Neuronal stem cell (in vitro differentiated cells): ENCODE results near the gene MAP3K14.

Experiments
- DNase-seq: peaks from one replicate; pipeline ENCODE4 v3.0.0-alpha.2; 2013; ENCODE audit warnings: low spot score
- H2AFZ ChIP-seq: one replicate; pipeline ENCODE4 v1.6.1; 2013; ENCODE audit warnings: mild to moderate bottlenecking, low read length, inconsistent platforms
- H2AK5ac ChIP-seq: 2 replicates; pipeline ENCODE4 v1.6.1; 2013; ENCODE audit warnings: low read depth, mild to moderate bottlenecking, inconsistent platforms, low read length, moderate library complexity, mixed read lengths
- H2BK120ac ChIP-seq: 2 replicates; pipeline ENCODE4 v1.6.1; 2013; ENCODE audit warnings: low read depth, mild to moderate bottlenecking, inconsistent platforms, low read length, moderate library complexity, mixed read lengths
- H2BK12ac ChIP-seq: one replicate; pipeline ENCODE4 v1.6.1; 2013; ENCODE audit warnings: low read length, inconsistent platforms
- H2BK15ac ChIP-seq: 2 replicates; pipeline ENCODE4 v1.6.1; 2013; ENCODE audit warnings: mild to moderate bottlenecking, low read length, inconsistent platforms, mixed read lengths
- H2BK5ac ChIP-seq: one replicate; pipeline ENCODE4 v1.6.1; 2013; ENCODE audit warnings: inconsistent platforms, mild to moderate bottlenecking, low read length, moderate library complexity
- H3K14ac ChIP-seq: one replicate; pipeline ENCODE4 v1.6.1; 2013; ENCODE audit warnings: low read length, inconsistent platforms
- H3K18ac ChIP-seq: 2 replicates; pipeline ENCODE4 v1.6.1; 2013; ENCODE audit warnings: low read length, inconsistent platforms
- H3K23ac ChIP-seq: 2 replicates; pipeline ENCODE4 v1.6.1; 2013; ENCODE audit warnings: low read depth, mild to moderate bottlenecking, mixed read lengths, low read length, inconsistent platforms; ENCODE audit not compliant: poor library complexity
- H3K27ac ChIP-seq: replicated peaks from 3 replicates; pipeline ENCODE4 v1.5.1; 2013; ENCODE audit warnings: low read length, inconsistent platforms
- H3K27me3 ChIP-seq, 3 experiments: 2 replicates each; pipeline ENCODE4 v1.6.1; 2013; ENCODE audit warnings: low read length in 3 of 3, mild to moderate bottlenecking in 2 of 3, inconsistent platforms in 1 of 3, low read depth in 1 of 3, mixed read lengths in 1 of 3, moderate library complexity in 1 of 3; ENCODE audit not compliant: control insufficient read depth in 3 of 3, insufficient read depth in 3 of 3
- H3K36me3 ChIP-seq, 2 donors: replicated peaks in 1 of 2; 2 replicates each; pipeline ENCODE4 v1.6.1; 2013; ENCODE audit warnings: low read length in 2 of 2; ENCODE audit not compliant: control insufficient read depth in 2 of 2, insufficient read depth in 2 of 2
- H3K4ac ChIP-seq: 2 replicates; pipeline ENCODE4 v1.6.1; 2013; ENCODE audit warnings: inconsistent platforms, mild to moderate bottlenecking, low read length, moderate library complexity
- H3K4me1 ChIP-seq, 2 donors: 1 replicate in 1 of 2; 2 replicates in 1 of 2; pipeline ENCODE4 v1.6.1; 2013; ENCODE audit warnings: low read length in 2 of 2, low read depth in 1 of 2; ENCODE audit not compliant: control insufficient read depth in 2 of 2, insufficient read depth in 1 of 2
- H3K4me2 ChIP-seq: one replicate; pipeline ENCODE4 v1.6.1; 2013; ENCODE audit warnings: mild to moderate bottlenecking, low read length, inconsistent platforms; ENCODE audit not compliant: insufficient read depth, poor library complexity, severe bottlenecking
- H3K4me3 ChIP-seq, 2 donors: 2 replicates each; pipeline ENCODE4 v1.5.1; 2013; ENCODE audit warnings: low read length in 2 of 2, mild to moderate bottlenecking in 2 of 2, inconsistent platforms in 1 of 2, moderate library complexity in 1 of 2
- H3K79me1 ChIP-seq: one replicate; pipeline ENCODE4 v1.6.1; 2013; ENCODE audit warnings: low read depth, mild to moderate bottlenecking, inconsistent platforms, low read length, moderate library complexity
- H3K9ac ChIP-seq: one replicate; pipeline ENCODE4 v1.6.1; 2013; ENCODE audit warnings: mild to moderate bottlenecking, low read depth, low read length, inconsistent platforms; ENCODE audit not compliant: poor library complexity
- H3K9me3 ChIP-seq, 2 donors: replicated peaks in 1 of 2; 2 replicates each; pipeline versions ENCODE3 to v1.6.1; 2013; ENCODE audit warnings: low read length in 2 of 2, mild to moderate bottlenecking in 2 of 2, inconsistent platforms in 1 of 2, low read depth in 1 of 2, mixed read lengths in 1 of 2, moderate library complexity in 1 of 2; ENCODE audit not compliant: control insufficient read depth in 2 of 2, insufficient read depth in 1 of 2
- H4K8ac ChIP-seq: one replicate; pipeline ENCODE4 v1.6.1; 2013; ENCODE audit warnings: low read depth, mild to moderate bottlenecking, inconsistent platforms, low read length, moderate library complexity
- H4K91ac ChIP-seq: one replicate; pipeline ENCODE4 v1.6.1; 2013; ENCODE audit warnings: low read length, low read depth, mild to moderate bottlenecking, inconsistent platforms; ENCODE audit not compliant: poor library complexity
- WGBS, 2 donors: extraction: QIAGEN DNeasy Blood & Tissue Kit; methylation state at CpG; one replicate each; pipeline ENCODE4 v1.1.7; 2013; ENCODE audit warnings: missing lambda C conversion rate in 2 of 2, mixed read lengths in 1 of 2; ENCODE audit not compliant: insufficient read length in 2 of 2, insufficient replicate concordance in 1 of 2; ENCODE audit errors: extremely low coverage in 2 of 2; 5-methylcytosine and 5-hydroxymethylcytosine counted together

MAP3K14 gene

DNA sequence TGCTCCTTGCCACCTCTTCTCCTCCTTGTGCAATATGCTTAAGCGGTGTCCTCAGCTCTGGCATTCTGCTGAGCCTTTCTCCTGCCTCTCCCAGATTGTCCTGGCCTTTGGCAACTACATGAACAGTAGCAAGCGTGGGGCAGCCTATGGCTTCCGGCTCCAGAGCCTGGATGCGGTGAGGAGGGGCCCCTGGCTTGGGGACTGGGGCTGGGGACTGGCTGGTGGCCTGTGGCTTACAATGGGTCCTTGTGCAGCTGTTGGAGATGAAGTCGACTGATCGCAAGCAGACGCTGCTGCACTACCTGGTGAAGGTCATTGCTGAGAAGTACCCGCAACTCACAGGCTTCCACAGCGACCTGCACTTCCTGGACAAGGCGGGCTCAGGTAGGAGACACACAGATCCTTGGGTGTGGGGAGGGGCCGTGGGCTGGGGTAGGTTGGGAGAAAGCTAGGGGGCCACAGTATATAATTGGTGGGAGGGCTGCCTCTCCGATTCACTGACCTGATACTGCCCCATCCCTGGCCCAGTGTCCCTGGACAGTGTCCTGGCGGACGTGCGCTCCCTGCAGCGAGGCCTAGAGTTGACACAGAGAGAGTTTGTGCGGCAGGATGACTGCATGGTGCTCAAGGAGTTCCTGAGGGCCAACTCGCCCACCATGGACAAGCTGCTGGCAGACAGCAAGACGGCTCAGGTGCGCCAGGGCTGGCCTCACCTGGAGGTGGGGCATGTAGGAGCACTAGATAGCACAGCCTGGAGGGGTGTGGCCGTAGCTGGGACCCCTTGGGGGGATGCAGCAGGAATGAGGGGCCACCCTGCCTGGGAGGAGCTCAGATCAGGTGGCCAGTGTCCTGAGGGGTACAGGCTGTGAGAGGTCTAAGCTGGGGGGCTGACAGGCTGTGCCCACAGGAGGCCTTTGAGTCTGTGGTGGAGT lies 71.8 kb downstream of the MAP3K14 start:
- WGBS, 2 donors, result no CpG with 5 or more reads among the region's 21 CpGs
- peak overlapping the region; percentile 35 for H3K9ac ChIP-seq

DNA sequence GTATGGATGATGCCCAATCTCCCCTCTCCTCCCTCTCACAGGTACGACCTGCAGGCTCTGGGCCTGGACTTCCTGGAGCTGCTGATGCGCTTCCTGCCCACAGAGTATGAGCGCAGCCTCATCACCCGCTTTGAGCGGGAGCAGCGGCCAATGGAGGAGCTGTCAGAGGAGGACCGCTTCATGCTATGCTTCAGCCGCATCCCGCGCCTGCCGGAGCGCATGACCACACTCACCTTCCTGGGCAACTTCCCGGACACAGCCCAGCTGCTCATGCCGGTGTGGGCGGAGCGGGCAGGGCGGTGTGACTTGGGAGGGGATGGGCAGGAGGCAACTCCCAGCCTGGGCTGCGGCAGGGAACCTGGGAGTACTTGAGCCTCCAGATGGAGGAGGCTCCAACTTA lies 73.1 kb downstream of the MAP3K14 start:
- Histone ChIP-seq H3K9ac (peak overlapping the region; percentile 16), H3K4ac (no peak overlapping the region), H2BK5ac (no peak overlapping the region), H3K4me2 (no peak overlapping the region), H3K36me3 (no peaks in the 10 kb centered on the region), H3K79me1 (peaks cover 7% of the 10 kb centered on the region), H3K14ac (no peak overlapping the region), H3K23ac (no peak overlapping the region), H3K4me1 (peaks cover 5 to 21% of the 10 kb centered on the region in 2 donors), H2BK12ac (peak overlapping the region; percentile 63), H3K4me3 (no peak overlapping the region), H3K9me3 (no peaks in the 10 kb centered on the region), H2BK120ac (no peak overlapping the region), H3K18ac (no peak overlapping the region), H4K91ac (no peak overlapping the region), H4K8ac (no peak overlapping the region), H2BK15ac (peak overlapping the region; percentile 51), H2AFZ (no peak overlapping the region), H2AK5ac (peak overlapping the region; percentile 89), H3K27me3 (peaks cover 0 to 84% (median 10%) of the 10 kb centered on the region in 3 experiments), H3K27ac (no peak overlapping the region)
- no CpG with 5 or more reads among the region's 18 CpGs for WGBS, 2 donors
- DNase-seq, result no peak

More for the DNA sequence above, 71.8 kb downstream of the MAP3K14 start:
- H2BK12ac ChIP-seq, result no peak overlapping the region
- no peak overlapping the region for H4K8ac ChIP-seq
- no peak overlapping the region for H3K27ac ChIP-seq
- H2BK5ac ChIP-seq, result no peak overlapping the region
- H3K27me3 ChIP-seq, result peaks cover 0 to 75% (median 5%) of the 10 kb centered on the region in 3 experiments
- no peak for DNase-seq
- H2AK5ac ChIP-seq, result peak overlapping the region; percentile 83
- H3K4ac ChIP-seq, result no peak overlapping the region
- no peak overlapping the region for H2BK120ac ChIP-seq
- H3K9me3 ChIP-seq, result no peaks in the 10 kb centered on the region
- H3K79me1 ChIP-seq, result peaks cover 8% of the 10 kb centered on the region
- H3K36me3 ChIP-seq, result no peaks in the 10 kb centered on the region
- H3K18ac ChIP-seq, result no peak overlapping the region
- no peak overlapping the region for H3K4me3 ChIP-seq
- H3K4me2 ChIP-seq, result no peak overlapping the region
- no peak overlapping the region for H4K91ac ChIP-seq
- H3K4me1 ChIP-seq, result peaks cover 5 to 22% of the 10 kb centered on the region in 2 donors
- no peak overlapping the region for H2BK15ac ChIP-seq
- H3K23ac ChIP-seq, result peak overlapping the region; percentile 61
- H2AFZ ChIP-seq, result no peak overlapping the region
- H3K14ac ChIP-seq, result peak overlapping the region; percentile 89

- WGBS, 2 donors, result no CpG with 5 or more reads among the region's 18 CpGs
- no peak overlapping the region for H2BK120ac ChIP-seq
- peak overlapping the region in 1 of 2 donors; percentile 62 for H3K4me3 ChIP-seq
- H3K9me3 ChIP-seq, result no peaks in the 10 kb centered on the region
- H2AK5ac ChIP-seq, result peak overlapping the region; percentile 0
- H3K9ac ChIP-seq, result no peak overlapping the region
- no peak overlapping the region for H2AFZ ChIP-seq
- peaks cover 0 to 92% (median 10%) of the 10 kb centered on the region in 3 experiments for H3K27me3 ChIP-seq
- peak overlapping the region; percentile 68 for H2BK15ac ChIP-seq
- no peak overlapping the region for H4K91ac ChIP-seq
- H2BK5ac ChIP-seq, result no peak overlapping the region
- no peak overlapping the region for H2BK12ac ChIP-seq
- DNase-seq, result no peak
- H3K79me1 ChIP-seq, result peaks cover 2% of the 10 kb centered on the region
- H3K14ac ChIP-seq, result no peak overlapping the region
- no peaks in the 10 kb centered on the region for H3K36me3 ChIP-seq
- peak overlapping the region; percentile 99 for H3K4me2 ChIP-seq
- no peak overlapping the region for H3K27ac ChIP-seq
- peak overlapping the region; percentile 78 for H4K8ac ChIP-seq
- H3K18ac ChIP-seq, result peak overlapping the region; percentile 53
- no peak overlapping the region for H3K4ac ChIP-seq
- H3K23ac ChIP-seq, result peak overlapping the region; percentile 39
- peaks cover 5 to 17% of the 10 kb centered on the region in 2 donors for H3K4me1 ChIP-seq
Observed at GRCh38 chr17:45242029-45242414, 74.8 kb downstream of the MAP3K14 start.

DNA sequence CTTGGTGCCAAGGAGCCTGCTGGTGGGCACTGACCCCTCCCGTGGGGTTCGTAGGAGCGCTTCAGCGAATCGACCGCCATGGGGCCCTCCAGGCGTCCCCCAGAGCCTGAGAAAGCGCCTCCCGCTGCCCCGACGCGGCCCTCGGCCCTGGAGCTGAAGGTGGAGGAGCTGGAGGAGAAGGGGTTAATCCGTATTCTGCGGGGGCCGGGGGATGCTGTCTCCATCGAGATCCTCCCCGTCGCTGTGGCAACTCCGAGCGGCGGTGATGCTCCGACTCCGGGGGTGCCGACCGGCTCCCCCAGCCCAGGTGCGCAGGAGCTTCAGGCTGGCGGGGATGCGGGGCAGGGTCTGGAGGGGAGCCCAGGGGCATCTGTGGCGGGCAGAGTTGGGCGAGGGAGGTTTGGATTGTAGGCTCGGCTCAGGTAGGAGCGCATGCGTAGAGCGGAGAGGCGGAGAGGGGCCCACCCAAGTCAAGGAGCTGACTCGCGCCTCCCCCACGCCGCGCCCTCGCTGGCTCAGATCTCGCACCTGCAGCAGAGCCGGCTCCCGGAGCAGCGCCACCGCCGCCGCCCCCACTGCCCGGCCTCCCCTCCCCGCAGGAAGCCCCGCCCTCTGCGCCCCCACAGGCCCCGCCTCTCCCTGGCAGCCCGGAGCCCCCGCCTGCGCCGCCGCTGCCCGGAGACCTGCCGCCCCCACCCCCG lies 75.3 kb downstream of the MAP3K14 start:
- H2BK5ac ChIP-seq, result peak overlapping the region; percentile 49
- peak; percentile 51 for DNase-seq

More for the DNA sequence above, 75.3 kb downstream of the MAP3K14 start:
- Histone ChIP-seq H3K4me2 (peak overlapping the region; percentile 99), H3K27ac (no peak overlapping the region), H2AK5ac (peak overlapping the region; percentile 91), H3K18ac (peak overlapping the region; percentile 96), H3K14ac (peak overlapping the region; percentile 12), H4K8ac (peak overlapping the region; percentile 25), H4K91ac (no peak overlapping the region), H3K4me3 (peak overlapping the region; percentile 20 to 90), H2BK12ac (no peak overlapping the region), H2BK120ac (peak overlapping the region; percentile 43), H3K4me1 (peaks cover 1 to 13% of the 10 kb centered on the region in 2 donors), H3K4ac (no peak overlapping the region), H3K9me3 (no peaks in the 10 kb centered on the region), H3K9ac (peak overlapping the region; percentile 87), H3K36me3 (no peaks in the 10 kb centered on the region), H2AFZ (peak overlapping the region; percentile 76), H3K23ac (peak overlapping the region; percentile 29), H3K27me3 (peaks cover 0 to 94% (median 10%) of the 10 kb centered on the region in 3 experiments), H2BK15ac (peak overlapping the region; percentile 82), H3K79me1 (peaks cover 2% of the 10 kb centered on the region)
- no CpG with 5 or more reads among the region's 62 CpGs for WGBS, 2 donors
